ENCODE results near the gene PKD2L1. TPM values are rescaled to one million over a fixed set of nuclear protein-coding genes. Genes with fewer than 3 reads are reported as not detected.
A peak's percentile ranks its signal among the peaks of the same experiment; 100 is the strongest.
"Not testable (repeated sequence)": the region's sequence is repeated elsewhere in the genome, so short reads cannot be mapped to it uniquely, and the experiment has no call there.

PKD2L1 gene
- total RNA-seq (not detected), polyA plus RNA-seq (1 to 10 TPM in 1 of 3 donors, under 1 TPM in 2; 0.31 to 4.2 (median 0.60) TPM)

DNA sequence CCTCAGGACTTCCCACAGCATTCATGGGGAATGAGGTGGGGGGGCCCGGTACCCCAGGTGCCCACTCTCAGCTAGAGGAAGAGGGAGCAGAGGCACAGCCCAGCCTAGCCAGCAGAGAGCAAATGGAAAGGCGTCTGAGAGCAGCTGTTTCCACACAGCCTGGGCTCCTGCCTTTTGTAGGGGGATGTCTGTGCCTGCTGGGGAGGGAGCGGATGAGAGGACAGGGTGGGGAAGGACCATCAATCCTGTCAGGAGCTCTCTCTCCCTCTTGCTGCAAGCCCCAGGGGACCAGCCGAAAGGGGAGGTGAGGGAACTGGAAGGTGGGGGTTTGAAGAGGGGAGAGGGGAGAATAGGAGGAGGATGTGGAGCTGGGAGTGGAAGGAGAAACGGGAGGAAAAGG, at the start of gene PKD2L1:
Gene PKD2L1 (minus strand): TSS at position 150 of the 400 bp plus-strand sequence. CDS start 125 bp downstream, at position 25.
- H3K36me3 ChIP-seq, result no peaks in the 10 kb centered on the region
- H3K9me3 ChIP-seq, result no peaks in the 10 kb centered on the region
- peaks cover 0 to 45% (median 10%) of the 10 kb centered on the region in 3 donors for H3K27me3 ChIP-seq
- DNase-seq, result no peak
- no peak within 1 kb of the TSS for H3K4me3 ChIP-seq
- TF ChIP-seq POLR2A (IDR thresholded peaks at IDR 0.05) (no peak), POLR2AphosphoS5 (IDR thresholded peaks at IDR 0.05) (no peak), EP300 (IDR thresholded peaks at IDR 0.05) (no peak)
- TF ChIP-seq, protein P1, sequence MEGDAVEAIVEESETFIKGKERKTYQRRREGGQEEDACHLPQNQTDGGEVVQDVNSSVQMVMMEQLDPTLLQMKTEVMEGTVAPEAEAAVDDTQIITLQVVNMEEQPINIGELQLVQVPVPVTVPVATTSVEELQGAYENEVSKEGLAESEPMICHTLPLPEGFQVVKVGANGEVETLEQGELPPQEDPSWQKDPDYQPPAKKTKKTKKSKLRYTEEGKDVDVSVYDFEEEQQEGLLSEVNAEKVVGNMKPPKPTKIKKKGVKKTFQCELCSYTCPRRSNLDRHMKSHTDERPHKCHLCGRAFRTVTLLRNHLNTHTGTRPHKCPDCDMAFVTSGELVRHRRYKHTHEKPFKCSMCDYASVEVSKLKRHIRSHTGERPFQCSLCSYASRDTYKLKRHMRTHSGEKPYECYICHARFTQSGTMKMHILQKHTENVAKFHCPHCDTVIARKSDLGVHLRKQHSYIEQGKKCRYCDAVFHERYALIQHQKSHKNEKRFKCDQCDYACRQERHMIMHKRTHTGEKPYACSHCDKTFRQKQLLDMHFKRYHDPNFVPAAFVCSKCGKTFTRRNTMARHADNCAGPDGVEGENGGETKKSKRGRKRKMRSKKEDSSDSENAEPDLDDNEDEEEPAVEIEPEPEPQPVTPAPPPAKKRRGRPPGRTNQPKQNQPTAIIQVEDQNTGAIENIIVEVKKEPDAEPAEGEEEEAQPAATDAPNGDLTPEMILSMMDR (IDR thresholded peaks at IDR 0.05), result no peak
- peaks cover 0 to 9% (median 6%) of the 10 kb centered on the region in 4 donors for H3K4me1 ChIP-seq
- H3K27ac ChIP-seq, result no peak within 1 kb of the TSS
- WGBS, 2 donors, result 61 to 69% methylated on average over 5 of the region's 5 CpGs
- intact Hi-C loops (cut with DNase I), result no loop called here

DNA sequence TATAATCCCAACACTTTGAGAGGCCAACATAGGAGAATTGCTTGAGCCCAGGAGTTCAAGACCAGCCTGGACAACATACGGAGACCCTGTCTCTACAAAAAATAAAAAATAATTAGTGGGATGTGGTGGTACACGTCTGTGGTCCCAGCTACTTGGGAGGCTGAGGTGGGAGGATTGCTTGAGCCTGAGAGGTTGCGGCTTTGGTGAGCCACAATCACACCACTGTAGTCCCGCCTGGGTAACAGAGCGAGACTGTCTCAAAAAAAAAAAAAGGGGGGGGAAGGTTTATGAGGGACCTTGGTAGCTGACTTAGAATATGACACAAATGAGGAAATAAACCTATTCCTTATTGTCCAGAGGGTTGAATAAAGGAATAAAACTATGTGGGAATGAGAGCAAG, 47.8 kb upstream of the PKD2L1 start:
- DNase-seq, result no peak
- Histone ChIP-seq H3K9me3 (no peaks in the 10 kb centered on the region), H3K4me3 (no peak overlapping the region), H3K4me1 (peaks cover 0 to 17% (median 14%) of the 10 kb centered on the region in 4 donors), H3K27ac (no peak overlapping the region), H3K36me3 (peaks cover 0 to 20% (median 6%) of the 10 kb centered on the region in 4 donors), H3K27me3 (no peaks in the 10 kb centered on the region)
- TF ChIP-seq EP300 (IDR thresholded peaks at IDR 0.05) (no peak), POLR2A (IDR thresholded peaks at IDR 0.05) (no peak)
- TF ChIP-seq, protein P1 (IDR thresholded peaks at IDR 0.05), result no peak
- intact Hi-C loops (cut with DNase I), result no loop called here
- 65 to 72% methylated on average over 5 of the region's 5 CpGs for WGBS, 2 donors

DNA sequence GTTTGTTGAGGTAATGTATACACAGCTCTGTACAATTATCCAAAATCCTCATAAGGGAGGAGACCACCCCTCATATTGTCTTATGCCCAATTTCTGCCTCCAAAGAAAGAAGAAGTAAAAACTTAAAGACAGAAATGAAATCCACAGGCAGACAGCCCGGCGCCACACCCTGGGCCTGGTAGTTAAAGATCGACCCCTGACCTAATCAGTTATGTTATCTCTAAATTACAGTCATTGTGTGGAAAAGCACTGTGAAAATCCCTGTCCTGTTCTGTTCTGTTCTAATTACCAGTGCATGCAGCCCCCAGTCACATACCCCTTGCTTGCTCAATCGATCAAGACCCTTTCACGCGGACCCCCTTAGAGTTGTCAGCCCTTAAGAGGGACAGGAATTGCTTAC, 46.6 kb upstream of the PKD2L1 start:
- H3K4me1 ChIP-seq, result peaks cover 0 to 24% (median 23%) of the 10 kb centered on the region in 4 donors
- H3K27ac ChIP-seq; intact Hi-C loops (cut with DNase I); DNase-seq; H3K4me3 ChIP-seq; H3K36me3 ChIP-seq; H3K9me3 ChIP-seq; H3K27me3 ChIP-seq: not testable (repeated sequence)
- WGBS, 2 donors, result 24 to 68% methylated on average over 6 of the region's 6 CpGs

DNA sequence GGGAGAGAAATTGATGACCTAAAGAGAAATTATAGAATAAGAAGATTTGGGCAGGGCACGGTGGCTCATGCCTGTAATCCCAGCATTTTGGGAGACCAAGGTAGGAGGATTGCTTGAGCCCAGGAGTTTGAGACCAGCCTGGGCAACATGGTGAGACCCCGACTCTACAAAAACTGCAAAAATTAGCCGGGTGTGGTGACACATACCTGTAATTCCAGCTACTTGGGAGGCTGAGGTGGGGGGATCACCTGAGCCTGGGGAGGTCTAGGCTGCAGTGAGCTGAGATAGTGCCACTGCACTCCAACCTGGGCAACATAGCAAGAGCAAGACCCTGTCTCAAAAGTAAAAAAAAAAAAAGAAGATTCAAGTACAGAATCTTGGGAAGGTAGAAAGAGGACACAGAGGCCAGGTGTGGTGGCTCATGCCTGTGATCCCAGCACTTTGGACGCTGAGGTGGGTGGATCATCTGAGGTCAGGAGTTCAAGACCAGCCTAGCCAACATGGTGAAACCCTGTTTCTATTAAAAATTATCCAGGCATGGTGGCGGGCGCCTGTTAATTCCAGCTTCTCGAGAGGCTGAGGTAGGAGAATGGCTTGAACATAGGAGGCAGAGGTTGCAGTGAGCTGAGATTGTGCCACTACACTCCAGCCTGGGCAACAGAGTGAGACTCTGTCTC, 44.8 kb upstream of the PKD2L1 start:
- Histone ChIP-seq H3K27ac (peak overlapping the region; percentile 90 to 99 (median 96)), H3K4me3 (peak overlapping the region in 3 of 4 donors; percentile 53 to 80 (median 68)), H3K4me1 (peaks cover 0 to 31% (median 28%) of the 10 kb centered on the region in 4 donors)
- WGBS, 2 donors, result 18 to 70% methylated on average over 7 of the region's 7 CpGs
- not testable (repeated sequence) for H3K9me3 ChIP-seq, DNase-seq, H3K27me3 ChIP-seq, H3K36me3 ChIP-seq
- intact Hi-C loops (cut with DNase I), result loop anchor here (5.0 kb wide), 2 partner anchors 38 to 88 kb away; partner anchors contain the start of gene BLOC1S2

DNA sequence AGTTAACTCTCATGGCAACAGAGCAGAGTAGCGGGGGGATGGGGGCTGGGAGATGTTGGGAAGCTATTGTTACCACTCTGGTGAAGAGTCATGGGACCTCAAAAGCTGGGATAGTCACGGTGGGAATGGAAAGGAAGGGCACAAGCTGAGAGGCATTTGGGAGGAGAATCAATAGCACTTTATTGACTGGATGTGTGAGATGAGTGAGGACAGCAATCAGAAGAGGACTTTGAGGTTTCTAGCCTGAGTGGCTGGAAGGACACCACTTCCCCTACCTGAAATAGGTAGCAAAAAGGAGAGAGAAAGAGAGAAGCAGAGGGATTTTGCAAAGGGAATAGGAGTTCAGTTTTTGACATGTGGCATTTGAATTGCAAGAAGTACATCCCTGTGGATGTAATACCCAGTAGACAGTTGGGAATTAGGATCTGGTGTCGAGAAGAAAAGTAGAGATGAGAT, 44.2 kb upstream of the PKD2L1 start:
- Histone ChIP-seq H3K27me3 (no peaks in the 10 kb centered on the region), H3K27ac (peak overlapping the region; percentile 90 to 99 (median 96)), H3K9me3 (no peaks in the 10 kb centered on the region), H3K4me3 (peak overlapping the region; percentile 41 to 80 (median 60)), H3K4me1 (peaks cover 0 to 31% (median 28%) of the 10 kb centered on the region in 4 donors), H3K36me3 (no peaks in the 10 kb centered on the region)
- WGBS, 2 donors, result 6 to 21% methylated on average over 3 of the region's 3 CpGs
- intact Hi-C loops (cut with DNase I), result loop anchor here (5.0 kb wide), 2 partner anchors 37 to 87 kb away; partner anchors contain the start of gene BLOC1S2
- no peak for TF ChIP-seq POLR2A (IDR thresholded peaks at IDR 0.05)
- TF ChIP-seq EP300 (IDR thresholded peaks at IDR 0.05), result no peak
- TF ChIP-seq POLR2AphosphoS5 (IDR thresholded peaks at IDR 0.05), result no peak
- TF ChIP-seq, protein P1 (IDR thresholded peaks at IDR 0.05), result no peak
- no peak for DNase-seq

Measured in sigmoid colon (tissue), 7 donors.